HG03135 (cell line): ENCODE measurements around the gene ZDHHC8.

Source experiments
- ATAC-seq: cut with Tn5 transposase; IDR thresholded peaks from one replicate; pipeline ENCODE4 v1.9.1; 2021; ENCODE audit warnings: mild to moderate bottlenecking, moderate library complexity; ENCODE audit not compliant: unreplicated experiment

Gene ZDHHC8, protein sequence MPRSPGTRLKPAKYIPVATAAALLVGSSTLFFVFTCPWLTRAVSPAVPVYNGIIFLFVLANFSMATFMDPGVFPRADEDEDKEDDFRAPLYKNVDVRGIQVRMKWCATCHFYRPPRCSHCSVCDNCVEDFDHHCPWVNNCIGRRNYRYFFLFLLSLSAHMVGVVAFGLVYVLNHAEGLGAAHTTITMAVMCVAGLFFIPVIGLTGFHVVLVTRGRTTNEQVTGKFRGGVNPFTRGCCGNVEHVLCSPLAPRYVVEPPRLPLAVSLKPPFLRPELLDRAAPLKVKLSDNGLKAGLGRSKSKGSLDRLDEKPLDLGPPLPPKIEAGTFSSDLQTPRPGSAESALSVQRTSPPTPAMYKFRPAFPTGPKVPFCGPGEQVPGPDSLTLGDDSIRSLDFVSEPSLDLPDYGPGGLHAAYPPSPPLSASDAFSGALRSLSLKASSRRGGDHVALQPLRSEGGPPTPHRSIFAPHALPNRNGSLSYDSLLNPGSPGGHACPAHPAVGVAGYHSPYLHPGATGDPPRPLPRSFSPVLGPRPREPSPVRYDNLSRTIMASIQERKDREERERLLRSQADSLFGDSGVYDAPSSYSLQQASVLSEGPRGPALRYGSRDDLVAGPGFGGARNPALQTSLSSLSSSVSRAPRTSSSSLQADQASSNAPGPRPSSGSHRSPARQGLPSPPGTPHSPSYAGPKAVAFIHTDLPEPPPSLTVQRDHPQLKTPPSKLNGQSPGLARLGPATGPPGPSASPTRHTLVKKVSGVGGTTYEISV

DNA sequence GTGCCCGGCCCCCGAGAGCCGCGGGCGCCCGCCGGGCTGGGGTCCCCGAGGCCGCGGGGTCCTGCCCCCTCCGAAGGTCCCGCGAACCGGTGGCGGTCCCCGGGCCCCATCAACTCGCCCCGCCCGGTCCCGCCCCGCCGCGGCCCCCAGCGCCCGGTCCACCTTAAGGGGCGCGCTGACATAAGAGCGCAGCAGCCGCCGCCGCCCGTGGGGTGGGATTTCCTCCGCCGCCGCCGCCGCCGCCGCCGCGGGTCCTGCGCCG, at the start of gene ZDHHC8:
ZDHHC8 (plus strand) TSS at position 208 of the 262 bp plus-strand sequence. CDS start 144 bp downstream, outside the sequence.
- peak; percentile 39 for ATAC-seq

DNA sequence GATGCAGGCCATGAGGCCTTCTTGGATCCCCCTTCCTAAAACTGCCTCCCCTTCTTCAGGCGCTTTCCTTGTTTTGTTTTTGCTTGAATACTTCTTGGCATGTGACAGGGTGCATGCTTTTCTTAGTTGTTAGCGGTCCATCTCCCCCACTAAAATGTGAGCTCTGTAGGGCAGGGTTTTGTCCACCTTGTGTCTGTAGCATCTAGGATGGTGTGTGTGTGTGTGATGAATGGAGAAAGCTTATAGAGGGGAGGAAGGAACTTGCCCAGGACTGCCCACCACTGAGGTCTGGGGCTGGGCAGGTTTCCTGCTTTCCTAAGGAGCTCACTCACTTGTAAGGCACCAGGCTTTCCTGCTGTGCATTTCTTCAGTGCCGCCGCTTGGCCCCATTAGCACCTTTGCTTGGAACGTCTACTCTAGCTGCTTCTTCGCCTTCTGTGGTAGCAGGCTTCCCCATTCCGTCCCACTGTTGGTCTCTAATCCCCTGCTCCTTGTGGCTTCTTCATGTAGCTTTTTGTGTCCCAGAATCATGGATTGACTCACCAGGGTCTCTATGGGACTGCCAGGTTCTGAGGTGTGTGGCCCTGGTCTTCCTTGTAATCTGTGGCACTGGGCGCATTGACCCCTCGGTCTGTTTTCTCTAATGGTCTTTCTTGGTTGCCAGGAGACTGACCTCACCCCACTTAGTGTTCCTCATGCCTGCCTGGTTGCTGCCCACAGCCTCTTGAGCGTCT, 48.3 kb upstream of the ZDHHC8 start:
- no peak for ATAC-seq

DNA sequence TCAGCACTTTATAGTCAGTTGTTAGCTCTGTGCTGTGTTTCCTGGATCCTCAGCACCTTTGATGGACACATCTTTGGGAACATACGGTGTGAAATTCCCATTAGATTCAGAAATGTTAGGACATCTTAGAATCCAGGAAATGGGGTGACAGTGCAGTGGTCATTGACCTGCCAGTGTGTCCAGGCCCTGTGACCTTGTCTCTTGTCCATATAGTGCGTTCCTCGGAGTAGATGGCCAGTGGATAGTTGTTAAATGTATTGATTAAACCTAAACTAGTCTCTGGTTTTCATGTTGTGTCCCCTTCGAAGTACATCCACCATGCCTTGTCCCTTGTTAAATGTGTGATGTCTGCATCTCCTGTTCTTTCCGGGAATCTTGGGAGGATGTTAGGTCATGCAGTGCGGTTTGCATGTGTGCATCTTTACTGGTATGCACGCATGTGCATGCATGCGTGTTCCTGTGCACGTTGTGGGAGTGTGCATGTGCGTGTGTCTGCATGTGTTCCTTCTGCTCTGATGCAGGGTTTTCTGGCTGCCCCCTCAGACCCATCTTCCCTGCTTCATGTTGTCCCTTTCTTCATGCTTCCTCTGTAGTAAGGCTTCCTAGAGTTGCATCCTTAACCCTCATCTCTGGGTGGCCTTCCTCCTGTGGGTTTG, 47.6 kb upstream of the ZDHHC8 start:
- ATAC-seq: no peak

DNA sequence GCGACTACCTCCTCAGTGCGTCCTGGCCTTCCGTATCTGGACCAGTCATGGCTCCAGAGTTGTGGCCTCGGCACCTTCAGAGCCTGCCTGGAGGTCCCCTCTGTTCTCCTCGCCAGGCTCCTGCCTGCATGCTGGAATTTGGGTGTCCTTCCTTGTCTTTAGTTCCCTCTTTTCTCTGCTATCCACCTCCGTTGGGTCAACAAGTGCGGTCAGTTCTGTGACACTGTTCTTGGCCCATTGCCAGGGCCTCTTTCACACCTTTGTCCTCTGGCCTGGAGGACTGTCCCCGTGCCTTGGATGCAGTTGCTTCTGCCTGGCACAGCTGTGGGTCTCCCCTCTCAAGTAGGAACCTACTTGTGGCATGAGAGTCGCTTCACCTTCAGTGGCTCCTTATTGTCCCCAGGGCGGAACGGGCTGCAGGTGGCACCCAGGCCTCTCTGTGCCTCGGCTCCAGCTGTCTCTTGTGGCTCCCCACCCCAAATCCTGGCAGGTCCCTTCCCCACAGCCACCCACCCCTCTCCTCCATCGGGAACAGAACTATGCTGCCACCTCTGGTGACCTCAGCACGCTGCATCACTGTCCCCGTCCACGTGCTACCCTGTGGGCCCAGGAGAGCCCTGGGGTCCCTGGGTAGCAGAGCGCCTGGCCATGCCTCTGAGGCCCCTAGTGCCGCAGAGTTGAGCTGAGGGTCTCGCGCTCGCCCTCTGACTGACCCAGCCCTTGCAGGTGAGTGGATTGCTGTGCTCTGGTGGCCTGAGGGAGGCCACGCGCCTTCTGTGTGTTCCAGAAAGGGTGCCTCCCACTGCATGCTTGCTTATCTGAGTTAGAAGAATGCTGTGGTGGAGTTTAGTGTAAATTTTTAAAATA, 46.8 kb upstream of the ZDHHC8 start:
- ATAC-seq: no peak

DNA sequence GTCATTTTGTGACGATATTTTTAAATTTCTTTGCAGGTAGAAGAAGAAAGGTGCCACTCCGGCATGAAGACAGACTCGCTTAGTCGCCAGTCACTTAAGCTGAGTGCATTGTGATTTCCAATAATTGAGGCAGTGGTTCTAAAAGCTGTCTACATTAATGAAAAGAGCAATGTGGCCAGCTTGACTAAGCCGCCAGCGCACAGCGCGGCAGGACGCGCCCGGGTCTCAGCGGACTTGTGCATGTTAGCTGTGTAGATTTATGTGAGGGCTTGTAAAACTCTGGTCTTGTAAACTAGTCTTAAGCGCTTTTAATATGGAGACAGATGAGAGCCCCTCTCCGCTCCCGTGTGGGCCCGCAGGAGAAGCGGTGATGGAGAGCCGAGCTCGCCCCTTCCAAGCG, 46.0 kb upstream of the ZDHHC8 start:
- ATAC-seq: no peak

DNA sequence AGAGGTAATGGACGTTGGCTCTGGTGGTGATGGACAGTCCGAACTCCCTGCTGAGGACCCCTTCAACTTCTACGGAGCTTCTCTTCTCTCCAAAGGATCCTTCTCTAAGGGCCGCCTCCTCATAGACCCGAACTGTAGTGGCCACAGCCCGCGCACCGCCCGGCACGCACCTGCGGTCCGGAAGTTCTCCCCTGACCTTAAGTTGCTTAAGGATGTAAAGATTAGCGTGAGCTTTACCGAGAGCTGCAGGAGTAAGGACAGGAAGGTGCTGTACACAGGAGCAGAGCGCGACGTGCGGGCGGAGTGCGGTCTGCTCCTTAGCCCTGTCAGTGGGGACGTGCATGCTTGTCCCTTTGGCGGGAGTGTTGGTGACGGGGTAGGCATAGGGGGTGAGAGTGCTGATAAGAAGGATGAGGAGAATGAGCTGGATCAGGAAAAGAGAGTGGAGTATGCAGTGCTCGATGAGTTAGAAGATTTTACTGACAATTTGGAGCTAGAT, 45.5 kb upstream of the ZDHHC8 start:
- no peak for ATAC-seq

DNA sequence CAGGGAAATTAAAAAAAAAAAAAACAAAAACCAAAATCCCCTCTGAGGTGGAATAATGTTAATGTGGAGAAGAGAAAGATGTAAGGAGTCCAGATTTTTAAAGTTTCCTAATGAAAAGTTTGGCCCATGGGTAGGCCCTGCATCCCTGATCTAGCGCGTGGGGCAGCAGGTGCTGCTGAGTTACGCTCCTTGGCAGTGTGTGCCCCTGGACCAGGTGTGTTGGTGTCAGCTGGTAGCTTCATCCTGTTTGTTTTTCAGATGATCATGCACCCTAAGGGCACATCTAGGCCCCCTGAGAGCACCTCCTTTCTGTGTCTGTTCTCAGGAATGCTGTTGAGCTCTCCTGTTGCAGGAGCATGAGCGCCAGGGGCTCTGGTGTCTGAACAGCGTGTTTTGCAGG, 44.8 kb upstream of the ZDHHC8 start:
- ATAC-seq: no peak

DNA sequence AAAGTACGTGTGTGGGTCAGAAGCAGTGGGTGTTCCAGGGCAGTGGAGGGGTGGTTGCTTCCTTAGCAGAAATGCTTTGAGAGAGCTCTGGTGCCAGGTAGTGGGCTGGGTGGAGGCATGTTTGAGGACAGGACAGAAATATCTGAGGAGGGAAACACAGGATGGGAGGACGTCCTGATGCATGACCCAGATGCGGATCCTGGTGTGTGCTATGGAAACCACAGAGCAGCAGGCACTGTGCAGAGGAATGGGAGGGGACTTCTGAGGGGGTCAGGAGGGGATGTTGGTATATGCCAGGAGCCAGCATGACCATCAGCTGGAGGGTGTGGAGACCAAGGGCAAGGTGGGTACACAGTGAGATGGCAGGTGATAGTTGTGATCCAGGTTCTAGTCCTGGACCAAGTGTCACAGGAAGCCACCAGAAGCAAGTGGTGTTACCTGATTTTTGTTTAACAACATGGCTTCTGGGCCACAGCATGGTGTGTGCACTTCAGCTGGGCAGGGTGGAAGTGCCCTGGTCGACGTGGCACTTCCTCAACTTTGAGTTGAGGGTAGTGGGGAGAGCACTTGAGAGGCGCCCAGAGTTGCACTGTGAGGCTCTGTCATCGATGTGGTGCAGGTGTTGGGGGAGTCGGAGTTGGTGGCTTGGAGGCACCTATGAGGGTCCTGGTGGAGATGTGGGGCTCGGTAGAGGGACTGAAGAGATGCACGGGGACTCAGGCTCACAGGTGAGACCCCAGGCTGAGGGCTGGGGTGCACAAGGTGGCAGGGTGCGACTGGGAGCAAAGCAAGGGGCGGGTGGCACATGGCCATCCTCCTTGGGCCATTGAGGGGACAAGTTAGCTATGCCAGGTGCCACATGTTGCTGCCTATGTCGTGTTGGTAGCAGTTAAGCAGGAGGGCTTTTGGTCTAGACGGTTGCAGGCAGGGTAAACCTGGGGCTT, 44.0 kb upstream of the ZDHHC8 start:
- no peak for ATAC-seq

DNA sequence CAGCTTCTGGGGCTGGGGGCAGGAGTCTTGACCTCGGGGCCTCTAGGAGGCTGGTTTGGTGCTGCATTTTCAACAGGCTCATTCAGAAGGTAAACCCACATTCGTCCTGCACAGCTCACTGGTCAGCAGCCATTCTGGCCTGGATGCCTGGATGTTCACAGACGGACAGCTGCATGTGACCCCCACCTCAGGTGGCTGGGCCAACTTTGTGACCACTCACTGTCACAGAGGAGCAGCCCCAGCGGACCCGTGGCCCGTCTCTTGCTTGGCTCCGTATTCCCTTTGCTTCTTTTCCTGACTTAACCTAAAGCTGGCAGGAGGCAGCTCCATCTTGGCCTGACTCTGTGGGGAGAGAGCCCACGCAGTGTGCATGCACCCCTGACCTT, 43.3 kb upstream of the ZDHHC8 start:
- ATAC-seq: no peak

DNA sequence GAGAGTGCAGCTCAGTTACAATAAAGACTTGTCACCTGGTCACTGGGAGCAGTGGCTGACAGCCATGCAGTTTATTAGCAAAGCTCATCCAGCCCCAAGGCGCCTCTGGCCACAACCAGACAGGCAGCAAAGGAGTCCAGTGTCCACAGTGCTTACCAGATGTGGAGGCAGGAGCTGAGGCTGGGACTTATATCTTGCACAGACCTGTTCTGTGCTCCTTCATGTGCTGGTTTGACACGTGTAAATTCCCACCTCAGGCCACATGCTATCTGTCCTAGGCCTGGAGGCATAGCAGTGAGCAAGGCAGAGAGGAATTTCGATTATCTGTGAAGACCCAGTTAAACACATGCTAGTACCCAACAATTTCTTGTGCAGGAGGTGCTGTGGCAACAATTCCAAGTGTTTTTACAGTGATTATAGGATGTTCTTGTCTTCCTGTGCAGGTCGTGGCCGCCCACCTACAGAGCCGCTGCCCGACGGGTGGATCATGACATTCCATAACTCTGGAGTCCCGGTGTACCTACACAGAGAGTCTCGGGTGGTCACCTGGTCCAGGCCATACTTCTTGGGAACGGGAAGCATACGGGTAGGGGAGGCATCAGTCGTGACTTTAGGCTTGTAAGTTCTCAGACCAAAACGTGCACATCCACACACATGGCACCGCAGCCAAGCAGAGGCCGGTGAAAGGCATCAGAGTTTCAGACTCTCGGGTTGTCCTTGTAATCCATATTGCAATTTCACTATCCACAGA, 42.2 kb upstream of the ZDHHC8 start:
- ATAC-seq: no peak

DNA sequence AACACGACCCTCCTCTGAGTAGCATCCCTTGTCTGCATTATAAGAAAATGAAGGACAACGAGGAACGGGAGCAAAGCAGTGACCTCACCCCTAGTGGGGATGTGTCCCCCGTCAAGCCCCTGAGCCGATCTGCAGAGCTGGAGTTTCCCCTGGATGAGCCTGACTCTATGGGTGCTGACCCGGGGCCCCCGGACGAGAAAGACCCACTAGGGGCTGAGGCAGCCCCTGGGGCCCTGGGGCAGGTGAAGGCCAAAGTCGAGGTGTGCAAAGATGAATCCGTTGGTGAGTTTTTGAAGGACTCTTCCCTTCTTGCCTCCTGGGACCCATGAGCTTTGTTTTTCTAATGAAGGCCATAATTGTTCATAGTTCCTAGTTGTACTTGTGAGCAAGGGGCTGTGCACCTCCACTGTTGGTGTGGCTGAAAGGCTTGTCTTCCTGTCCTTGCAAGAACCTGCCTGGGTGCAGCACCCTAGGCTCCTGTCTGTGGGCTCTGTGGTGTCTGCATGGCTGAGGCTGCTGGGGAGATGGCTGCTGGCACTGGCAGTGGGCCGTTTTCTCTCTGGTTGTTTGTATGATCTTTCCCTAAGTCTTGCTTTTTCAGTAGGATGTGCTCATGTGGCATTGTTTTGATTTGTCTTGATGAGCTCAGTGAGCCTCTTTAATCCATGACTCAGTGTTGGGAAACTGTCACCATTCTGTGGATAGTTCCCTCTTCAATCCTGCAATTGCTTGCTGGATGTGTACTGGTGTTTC, 41.5 kb upstream of the ZDHHC8 start:
- ATAC-seq: no peak

DNA sequence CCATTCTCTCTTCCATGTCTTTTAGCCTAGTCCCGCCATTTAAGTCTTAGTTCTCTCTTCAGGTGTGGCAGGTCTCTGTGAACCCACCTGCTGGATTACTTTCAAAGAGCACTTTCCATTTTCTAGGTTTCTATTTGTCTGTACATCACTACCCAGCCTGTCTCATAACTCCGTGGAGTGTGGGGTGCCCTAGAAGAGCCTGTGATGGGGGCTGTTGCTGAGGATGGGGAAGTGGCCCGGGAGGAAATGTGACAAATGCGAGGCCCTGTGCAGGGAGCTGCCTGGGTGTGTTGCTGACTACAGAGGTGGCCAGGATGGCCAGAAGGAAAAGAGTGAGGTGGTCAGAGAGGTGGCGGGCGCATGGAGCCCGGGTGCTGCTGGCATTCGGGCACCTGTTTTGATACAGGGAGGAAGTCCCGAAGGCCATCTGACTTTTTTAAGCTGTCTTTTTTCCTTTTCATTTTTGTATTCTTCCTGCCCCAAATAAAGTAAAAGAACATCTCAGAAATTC, 40.8 kb upstream of the ZDHHC8 start:
- ATAC-seq: no peak

DNA sequence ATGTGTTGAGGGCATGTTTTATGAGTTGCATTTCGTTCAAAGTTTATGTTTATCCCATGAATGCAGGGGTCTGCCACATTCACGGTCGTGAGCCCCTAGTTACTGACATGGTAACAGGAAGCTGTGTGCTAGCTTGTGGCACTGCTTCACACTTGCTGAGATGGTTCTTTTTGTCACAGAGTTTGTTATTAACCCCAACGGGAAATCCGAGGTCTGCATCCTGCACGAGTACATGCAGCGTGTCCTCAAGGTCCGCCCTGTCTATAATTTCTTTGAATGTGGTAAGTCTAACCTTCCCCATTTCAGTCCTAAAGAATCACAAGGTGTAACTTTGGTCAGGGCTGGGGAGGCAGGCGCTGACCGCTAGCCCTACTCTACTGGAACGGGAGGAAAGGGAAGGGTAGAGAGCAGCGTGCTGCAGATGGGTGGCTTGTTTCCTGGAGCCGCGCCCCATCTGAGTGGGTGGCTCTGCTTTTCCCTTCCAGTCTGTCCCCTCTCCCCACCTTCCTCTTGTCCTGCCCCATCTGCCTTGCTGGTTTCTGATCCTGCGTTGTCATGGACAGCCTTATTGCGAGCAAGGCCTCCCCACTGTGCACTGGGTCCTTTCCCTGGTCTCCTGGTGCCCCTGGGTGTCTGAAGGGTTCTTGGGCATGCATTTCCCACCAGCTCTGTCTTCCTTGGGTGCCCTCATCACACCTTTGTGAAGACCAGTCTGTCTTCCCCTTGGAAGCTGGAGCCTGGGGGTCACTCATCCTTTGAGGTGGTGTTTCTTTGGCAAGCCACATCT, 39.7 kb upstream of the ZDHHC8 start:
- no peak for ATAC-seq

DNA sequence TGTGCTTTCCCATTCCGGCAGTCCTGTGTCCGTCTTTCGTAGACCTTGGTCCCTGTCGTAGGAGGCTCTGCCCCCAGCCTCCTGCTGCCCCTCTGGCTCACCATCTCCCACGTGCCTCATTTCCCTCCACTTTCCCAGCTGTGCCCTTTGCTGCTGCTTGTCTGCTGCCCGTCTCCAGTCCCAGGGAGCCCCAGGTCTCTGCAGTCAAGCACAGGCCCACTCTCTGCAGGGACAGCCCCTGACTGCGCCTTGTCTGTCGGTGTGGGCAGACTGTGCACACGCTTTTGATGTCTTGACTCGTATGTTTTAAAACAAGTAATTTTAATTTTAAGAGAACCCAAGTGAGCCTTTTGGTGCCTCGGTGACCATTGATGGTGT, 39.1 kb upstream of the ZDHHC8 start:
- no peak for ATAC-seq

DNA sequence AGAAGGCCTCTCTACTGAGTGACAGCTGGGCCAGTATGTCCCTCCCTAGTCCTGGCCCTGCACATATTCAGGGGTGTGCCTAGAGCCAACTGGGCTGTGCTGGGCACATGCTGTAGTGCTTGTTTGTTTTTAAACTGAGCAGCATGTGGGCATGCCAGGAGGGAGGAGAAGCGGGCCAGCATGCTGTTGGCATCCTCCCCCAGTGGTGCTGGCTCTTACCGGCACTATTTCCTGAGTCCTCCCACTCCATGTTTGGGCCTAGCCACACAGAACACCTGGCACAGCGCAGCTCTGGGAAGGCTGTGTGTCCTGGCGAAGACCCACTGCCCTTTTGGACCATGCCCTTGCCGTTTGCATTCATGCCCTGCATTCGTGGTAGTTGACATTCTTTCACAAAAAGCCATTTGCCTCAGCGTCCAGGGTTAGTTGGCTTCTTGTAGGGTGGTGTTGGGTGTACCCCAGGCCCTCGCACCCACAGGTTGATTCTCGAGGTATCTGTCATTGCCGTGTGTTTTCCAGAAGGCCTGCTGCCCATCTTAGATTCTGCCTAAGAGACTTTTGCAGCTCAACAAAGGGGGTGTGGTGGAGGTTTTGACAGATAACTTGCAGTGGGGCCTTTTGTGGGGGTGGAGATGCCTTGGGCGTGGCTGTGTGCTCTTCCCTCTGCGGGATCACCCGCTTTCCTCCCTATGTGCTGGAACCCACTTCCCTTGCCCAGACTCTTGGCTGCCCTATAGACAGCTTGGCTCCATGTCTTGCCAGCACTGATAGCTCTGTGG, 38.0 kb upstream of the ZDHHC8 start:
- no peak for ATAC-seq

DNA sequence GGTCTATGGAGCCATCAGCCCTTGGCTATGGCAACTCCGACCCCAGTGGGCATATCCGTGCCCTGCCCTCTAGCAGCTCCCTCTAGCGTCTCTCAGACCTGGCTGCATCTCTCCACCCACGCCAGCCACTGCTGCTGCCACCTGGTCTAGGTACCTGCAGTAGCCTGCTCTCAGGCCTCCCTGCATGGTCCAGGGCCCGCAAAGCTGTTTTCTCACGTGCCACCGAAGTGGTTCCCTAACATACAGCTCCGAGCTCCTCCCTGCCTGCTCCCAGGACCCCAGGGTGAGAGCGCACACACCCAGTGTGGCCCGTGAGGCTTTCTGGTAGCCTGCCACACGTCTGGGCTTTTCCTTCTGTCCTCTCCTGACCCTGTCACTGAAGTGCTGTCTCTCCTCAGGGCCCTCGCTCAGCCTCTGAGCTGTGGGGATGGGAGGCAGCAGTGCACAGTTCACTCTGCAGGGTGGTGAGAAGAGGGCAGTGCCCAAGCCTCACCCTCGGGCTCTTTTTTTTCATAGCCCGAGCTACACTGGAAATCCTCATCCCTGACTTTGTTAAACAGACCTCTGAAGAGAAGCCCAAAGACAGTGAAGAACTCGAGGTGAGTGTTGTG, 37.3 kb upstream of the ZDHHC8 start:
- no peak for ATAC-seq
